Measurements from ENCODE around the gene ECT2.
"Not testable (repeated sequence)": the region's sequence is repeated elsewhere in the genome, so short reads cannot be mapped to it uniquely, and the experiment has no call there.

Gene ECT2

DNA sequence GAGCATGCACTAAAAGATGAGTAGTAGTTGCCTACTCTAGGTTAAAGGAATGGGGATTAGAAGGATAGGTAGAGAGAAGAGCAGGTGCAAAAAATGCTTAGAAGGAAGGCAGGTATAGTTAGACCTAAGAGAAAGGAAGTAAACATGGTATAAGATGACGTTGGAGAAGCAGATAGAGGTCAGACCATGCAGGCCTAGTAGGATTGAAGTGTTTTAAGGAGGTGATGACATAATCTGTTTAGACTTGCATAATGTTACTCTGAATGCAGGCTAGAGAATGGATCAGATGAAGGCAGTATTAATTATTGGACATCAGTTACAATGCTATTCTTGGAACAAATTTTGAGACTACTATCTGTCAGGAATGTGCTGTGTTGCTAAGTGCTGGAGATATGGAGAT is 11.1 kb upstream of the ECT2 start:
- no peak for DNase-seq

GRCh38 chr3:172746475-172746874 is 4.1 kb upstream of the ECT2 start:
- DNase-seq = no peak

DNA sequence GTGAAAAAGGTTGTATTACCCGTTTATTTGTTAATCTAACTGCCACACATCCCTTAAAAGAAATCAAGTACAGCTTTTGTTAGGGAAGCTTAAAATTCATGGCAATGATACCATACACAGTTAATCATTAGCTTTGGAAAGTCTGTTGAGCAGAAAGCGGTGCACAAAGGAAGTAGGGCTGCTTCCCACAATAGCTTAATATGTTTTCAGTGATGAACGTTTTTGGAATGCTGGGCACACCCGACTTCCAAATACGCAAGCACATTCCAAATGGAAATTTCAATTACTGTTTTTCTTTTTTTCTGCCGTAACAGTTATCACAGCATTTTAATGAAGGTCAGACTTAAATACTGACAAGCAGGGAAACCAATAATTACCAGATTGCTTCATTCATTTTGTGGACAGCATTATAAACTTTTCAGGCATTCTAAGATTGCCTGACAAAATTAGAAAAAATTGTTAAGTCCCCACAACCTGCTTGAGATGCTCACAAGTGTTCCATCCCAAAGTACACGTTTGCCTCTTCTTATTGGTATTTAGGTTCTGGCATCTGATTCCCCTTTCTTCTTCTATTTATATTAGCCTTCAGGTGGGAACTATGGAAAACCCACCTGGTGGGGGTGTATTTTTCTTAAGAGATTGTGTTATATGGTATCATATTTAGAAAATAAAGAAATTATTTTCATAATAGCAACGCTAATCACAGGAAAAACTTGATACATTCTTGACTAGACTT is 1.1 kb upstream of the ECT2 start:
- DNase-seq = no peak

DNA sequence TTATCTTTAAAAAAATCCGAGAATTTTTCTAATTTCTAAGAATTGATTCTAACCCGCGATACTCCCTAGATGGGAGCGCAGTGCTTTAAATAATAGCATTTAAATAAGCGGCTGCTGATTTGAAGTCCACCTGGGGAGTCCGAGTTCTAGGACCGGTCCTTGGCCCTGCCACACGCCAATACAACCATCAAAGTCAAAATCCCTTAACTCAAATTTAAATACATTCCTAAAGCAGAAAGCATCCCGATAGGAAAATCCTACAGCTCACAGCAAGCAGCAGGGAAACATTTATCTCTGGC is 508 bp upstream of the ECT2 start:
- no peak for DNase-seq

DNA sequence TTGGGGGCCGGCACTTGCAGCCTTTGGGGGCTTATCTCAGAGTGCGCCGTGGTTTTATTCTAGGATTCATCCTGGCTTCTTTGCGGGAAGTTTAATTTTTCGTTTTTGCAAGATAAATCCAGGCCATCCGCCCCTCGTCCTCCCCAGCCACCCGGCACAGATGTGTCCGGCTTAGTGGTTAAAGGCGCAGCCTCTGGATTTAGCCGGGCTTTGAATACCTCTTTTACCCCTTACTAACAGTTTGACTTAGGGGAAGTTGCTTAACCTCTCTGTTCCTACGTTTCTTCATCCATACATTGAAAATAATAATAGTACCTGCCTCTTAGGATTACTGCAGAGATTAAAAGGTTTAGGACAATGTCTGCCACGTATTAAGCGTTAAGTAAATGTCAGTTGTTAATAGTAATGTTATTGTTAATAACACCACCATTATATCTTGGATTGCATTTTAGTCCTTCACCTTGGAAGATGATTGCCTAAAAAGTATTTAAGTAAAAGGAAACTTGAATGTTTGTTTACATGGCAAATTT is 714 bp downstream of the ECT2 start:
- DNase-seq = no peak

GRCh38 chr3:172752651-172753050 is 2.1 kb downstream of the ECT2 start:
- DNase-seq = no peak

DNA sequence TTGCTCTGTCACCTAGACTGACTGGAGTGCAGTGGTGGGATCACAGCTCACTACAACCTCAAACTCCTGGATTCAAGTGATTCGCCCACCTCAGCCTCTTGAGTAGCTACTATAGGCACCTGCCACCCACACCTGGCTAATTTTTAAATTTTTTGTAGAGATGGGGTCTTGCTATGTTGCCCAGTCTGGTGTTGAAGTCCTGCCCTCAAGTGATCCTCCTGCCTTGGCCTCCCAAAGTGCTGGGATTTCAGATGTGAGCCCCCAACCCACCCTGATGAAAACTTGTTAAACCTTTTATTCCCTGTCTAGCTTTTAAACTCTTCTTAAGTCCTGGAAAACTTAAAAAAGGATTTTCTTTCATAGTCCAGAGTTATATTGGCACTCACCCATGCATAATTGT is 2.6 kb downstream of the ECT2 start:
- DNase-seq = no peak

DNA sequence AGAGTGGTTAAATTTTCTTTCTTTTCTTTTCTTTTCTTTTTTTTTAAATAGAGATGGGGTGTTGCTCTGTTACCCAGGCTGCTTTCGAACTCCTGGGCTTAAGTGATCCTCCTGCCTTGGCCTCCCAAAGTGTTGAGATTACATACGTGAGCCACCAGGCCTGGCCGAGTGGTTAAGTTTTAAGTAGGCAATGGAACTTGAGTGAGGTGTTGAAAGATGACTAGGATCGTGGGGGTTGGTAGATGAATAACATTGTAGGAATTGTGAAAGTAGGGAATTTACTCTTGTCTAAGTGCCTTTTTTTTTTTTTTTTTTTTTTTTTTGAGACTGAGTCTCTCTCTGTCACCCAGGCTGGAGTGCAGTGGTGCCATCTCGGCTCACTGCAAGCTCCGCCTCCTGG is 9.9 kb downstream of the ECT2 start:
- not testable (repeated sequence) for DNase-seq

GRCh38 chr3:172766241-172766640 is 15.7 kb downstream of the ECT2 start:
- DNase-seq = no peak

- DNase-seq = no peak
Observed at GRCh38 chr3:172766718-172767405, 16.3 kb downstream of the ECT2 start.

GRCh38 chr3:172770382-172770781 is 19.9 kb downstream of the ECT2 start:
- DNase-seq = no peak

DNA sequence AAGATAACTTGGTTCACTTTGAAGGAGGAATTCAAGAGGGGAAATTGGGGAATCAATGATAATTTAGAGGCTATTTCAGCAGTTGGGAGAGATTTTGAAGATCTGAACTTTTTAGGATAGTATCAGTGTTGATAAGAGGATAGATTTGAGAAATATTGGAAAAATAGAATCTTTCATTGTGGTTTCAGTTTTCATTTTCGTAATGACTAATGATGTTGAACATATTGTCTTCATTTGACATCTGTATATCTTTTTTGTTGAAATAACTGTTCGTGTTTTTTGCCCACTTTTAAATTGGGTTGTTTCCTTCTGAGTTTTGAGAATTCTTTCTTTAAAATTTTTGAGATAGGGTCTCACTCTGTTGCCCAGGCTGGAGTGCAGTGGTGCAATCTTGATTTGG is 21.1 kb downstream of the ECT2 start:
- no peak for DNase-seq

- no peak for DNase-seq
Observed at GRCh38 chr3:172776049-172776717, 25.7 kb downstream of the ECT2 start.

GRCh38 chr3:172777901-172778300 is 27.4 kb downstream of the ECT2 start:
- no peak for DNase-seq

DNA sequence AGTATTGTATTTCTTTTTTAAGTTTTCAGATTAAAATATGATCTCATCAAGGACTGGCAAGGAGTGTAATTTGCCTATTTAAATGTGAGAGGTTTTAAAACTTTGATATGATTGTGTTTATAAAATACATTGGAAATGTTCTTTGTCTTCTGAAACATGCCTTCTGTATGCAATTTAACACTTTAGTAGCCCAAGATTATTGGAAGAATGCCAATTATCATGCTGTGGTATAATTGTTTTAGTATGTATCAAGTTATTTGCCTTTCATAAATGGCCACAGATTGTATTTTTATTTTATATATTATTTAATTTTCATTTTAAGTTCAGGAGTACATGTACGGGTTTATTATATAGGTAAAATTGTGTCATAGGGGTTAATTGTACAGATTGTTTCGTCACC is 31.7 kb downstream of the ECT2 start:
- DNase-seq = no peak

GRCh38 chr3:172786036-172786435 is 35.5 kb downstream of the ECT2 start:
- DNase-seq = no peak

GRCh38 chr3:172787019-172787418 is 36.5 kb downstream of the ECT2 start:
- DNase-seq = no peak

DNA sequence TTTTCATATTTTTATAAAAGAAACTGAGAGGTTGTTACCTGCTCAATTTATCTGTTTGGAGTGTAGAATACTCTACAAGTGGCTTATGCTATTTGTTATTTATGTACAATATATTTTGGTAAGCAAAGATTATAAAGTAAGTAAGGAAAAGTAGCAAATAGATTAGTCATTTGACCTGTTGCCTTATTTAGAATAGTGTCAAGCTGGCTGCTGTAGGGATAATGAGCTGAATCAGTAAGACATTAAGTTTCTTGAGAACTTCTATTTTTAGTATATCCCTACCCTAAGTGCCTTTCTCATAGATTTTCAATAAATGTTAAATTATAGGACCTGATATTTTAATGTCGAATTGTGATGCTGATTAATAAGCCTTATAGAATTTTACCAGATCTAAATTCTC is 37.2 kb downstream of the ECT2 start:
- no peak for DNase-seq

DNA sequence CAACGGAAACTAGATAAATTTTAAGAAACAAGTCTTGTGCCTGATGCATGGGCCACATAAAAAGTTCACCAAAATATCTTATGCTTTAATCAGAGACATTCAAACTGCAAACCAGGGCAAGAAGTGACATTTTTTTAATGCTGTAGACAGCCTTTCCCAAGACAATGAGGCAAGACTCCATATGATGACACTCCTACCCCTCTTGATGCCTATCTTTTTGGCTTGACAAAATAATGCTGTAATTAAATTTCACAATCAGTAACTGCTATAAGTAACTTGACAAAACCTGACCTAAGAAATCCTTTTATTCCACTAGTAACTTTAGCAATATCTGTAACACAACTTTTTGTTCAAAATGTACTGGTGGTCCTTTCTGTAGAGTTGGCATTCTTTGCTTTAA is 48.7 kb downstream of the ECT2 start:
- DNase-seq = no peak

DNA sequence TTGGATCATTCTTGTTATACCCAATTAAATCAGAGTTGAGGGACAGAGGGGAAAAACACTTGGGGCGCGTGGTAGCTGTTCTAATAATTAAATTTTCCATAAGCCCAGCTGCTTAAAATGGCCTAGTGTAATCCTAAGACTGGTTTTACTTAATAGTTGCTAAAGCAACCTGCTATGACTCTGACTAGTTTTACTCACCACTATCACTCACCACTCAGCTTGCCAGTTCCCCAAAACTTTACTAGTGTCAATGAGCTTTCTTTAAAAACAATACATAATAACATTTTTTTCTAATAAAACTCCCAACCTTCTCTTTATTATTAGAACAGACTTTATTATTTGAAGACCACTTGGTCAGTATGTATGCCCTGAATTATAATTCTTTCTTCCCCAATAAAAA is 49.6 kb downstream of the ECT2 start:
- no peak for DNase-seq

DNA sequence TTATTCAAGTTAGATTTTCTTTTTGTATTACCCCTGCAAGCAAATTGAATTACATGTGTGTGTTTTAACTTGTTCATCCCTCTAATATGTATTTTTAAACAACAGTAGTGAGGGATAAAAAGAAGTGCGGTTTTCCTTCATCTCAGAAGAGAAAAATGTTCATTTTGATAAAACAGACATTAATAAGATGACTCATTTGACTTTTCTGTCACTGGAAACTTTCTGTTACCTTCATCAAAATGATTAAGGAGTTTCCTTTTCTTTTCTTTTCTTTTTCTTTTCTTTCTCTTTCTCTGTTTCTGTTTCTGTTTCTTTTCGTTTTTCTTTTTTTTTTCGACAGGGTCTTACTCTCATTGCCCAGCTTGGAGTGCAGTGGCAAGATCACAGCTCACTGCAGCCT is 53.0 kb downstream of the ECT2 start:
- DNase-seq = no peak

GRCh38 chr3:172804323-172804722 is 53.8 kb downstream of the ECT2 start:
- DNase-seq = no peak

- peak; percentile 41 for DNase-seq
Observed at GRCh38 chr3:172808969-172809546, 58.5 kb downstream of the ECT2 start.

GRCh38 chr3:172811099-172811498 is 60.6 kb downstream of the ECT2 start:
- no peak for DNase-seq

Data from NCI-H2171 (cell line).